Activated CD4-positive, alpha-beta T cell treated with anti-CD3 and anti-CD28 coated beads, Interleukin-2, amount 10 ng/mL, durations not matched to agents 24 days and 14 days (primary cell): ENCODE data around the gene MRPL53. TPM values are rescaled to one million over a fixed set of nuclear protein-coding genes. Genes with fewer than 3 reads are reported as not detected.
A peak's percentile ranks its signal among the peaks of the same experiment; 100 is the strongest.

ENCODE experiments used
- DNase-seq: peaks from one replicate; pipeline ENCODE4 v3.0.0; 2022
- H3K27ac Mint-ChIP-seq: one replicate; pipeline ENCODE4 v1.8.0; 2022; ENCODE audit warnings: mild to moderate bottlenecking, mixed read lengths
- H3K27me3 Mint-ChIP-seq: one replicate; pipeline ENCODE4 v1.8.0; 2022; ENCODE audit warnings: mixed read lengths
- H3K36me3 Mint-ChIP-seq: one replicate; pipeline ENCODE4 v1.8.0; 2022; ENCODE audit warnings: low read depth, mild to moderate bottlenecking, mixed read lengths
- H3K4me1 Mint-ChIP-seq: one replicate; pipeline ENCODE4 v1.8.0; 2021; ENCODE audit warnings: mixed read lengths
- H3K4me3 Mint-ChIP-seq: one replicate; pipeline ENCODE4 v1.8.0; 2022; ENCODE audit warnings: mild to moderate bottlenecking, moderate library complexity, mixed read lengths
- H3K9me3 Mint-ChIP-seq: one replicate; pipeline ENCODE4 v1.8.0; 2021; ENCODE audit warnings: mixed read lengths
- intact Hi-C: fragments of 100-400 bp; cut with micrococcal nuclease; formaldehyde crosslinking; loops from one replicate; pipeline ENCODE4 v1.15.1; 2023
- total RNA-seq: library from RNA; stranded (reverse); gene quantifications from 2 replicates; pipeline ENCODE4 v1.2.3, GENCODE V29; 2022

MRPL53 gene
- total RNA-seq, 1 donor from 2014 or later: 115 TPM

DNA sequence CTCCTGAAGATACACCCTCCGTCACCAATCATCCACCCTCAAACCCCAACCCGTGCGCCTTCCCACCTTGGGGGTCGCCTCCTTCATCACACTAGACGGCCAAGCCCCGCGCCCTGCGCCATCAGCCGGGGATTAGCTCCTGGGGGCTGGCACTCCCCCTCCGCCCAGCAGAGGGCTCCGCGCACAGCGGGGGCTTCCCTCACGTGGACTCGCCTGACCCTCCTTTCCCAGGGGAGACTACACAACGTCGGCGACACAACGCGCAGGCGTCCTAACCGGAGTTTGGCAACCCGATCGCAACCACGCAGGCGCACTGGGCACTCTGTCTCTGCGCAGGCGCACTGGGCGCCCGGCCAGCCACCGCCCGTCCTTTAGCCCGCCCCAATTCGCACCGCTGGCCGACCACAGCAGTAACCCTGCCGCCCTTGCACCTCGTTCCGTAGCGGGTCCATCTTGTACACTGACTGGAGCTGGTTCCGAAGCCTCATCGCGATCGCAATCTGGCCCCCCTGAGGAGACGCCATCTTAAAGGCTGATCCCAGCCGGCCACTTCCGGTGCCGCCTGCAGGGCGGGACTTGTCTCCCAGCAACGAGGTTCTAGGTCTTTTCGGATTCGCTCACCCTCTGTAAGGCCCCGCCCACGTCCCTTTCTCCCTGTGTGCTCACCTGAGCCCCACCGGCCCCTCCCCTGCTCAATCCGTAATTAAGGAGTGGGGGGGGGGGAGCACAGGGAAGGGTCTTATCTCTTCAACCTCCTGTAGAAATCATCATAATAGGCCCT is 34.9 kb upstream of the MRPL53 start, which contains the start of gene PCGF1:
Gene PCGF1, minus strand, starts transcription at position 551 of the 781 bp plus-strand sequence. Its CDS starts 27 bp downstream, at position 524.
- peaks cover 32% of the 10 kb centered on the region for H3K27me3 Mint-ChIP-seq
- intact Hi-C loops: no loop called here

DNA sequence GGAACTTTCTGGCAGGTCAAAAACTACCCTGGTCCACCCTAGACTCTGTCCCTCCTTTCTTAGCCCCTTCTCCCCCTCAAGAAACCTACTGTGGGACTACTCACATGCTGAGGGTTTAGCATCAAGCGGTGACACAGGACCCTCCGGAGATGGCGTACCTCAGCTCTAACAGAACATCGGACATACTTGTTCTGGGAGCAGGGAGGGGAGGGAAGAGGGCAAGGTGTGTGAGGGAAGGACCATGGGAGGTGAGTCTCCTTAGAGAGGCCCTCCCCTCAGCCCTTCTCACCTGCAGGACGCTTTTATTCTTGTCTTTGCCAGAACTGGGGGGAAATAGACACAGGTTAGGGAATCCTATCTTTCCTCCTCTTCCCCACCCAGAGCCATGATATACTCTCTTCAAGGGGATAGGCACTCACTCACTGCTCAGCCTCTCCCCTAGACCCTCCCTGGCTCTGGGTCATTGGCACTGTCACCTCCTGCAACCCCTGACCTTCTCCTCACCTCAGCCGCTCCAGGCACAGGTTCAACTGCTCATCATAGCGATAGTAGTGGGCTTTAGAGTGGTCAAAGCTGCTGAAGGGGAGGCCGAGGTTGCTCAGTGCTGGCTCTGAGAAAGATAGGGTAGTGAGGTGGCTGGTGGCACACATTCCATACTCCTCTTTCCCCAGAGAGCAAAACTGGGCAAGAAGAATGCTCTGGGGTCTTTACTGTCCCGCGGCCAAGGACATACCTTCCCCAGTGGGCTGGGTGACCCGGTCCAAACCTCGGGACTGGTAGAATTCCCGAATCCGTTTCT is 33.2 kb upstream of the MRPL53 start:
- DNase-seq: no peak
- peaks cover 65% of the 10 kb centered on the region for H3K4me1 Mint-ChIP-seq
- no peaks in the 10 kb centered on the region for H3K9me3 Mint-ChIP-seq
- peaks cover 36% of the 10 kb centered on the region for H3K27me3 Mint-ChIP-seq
- intact Hi-C loops: no loop called here
- H3K36me3 Mint-ChIP-seq: peaks cover 36% of the 10 kb centered on the region
- peak overlapping the region; percentile 58 for H3K4me3 Mint-ChIP-seq
- H3K27ac Mint-ChIP-seq: no peak overlapping the region

More for the DNA sequence above, 34.9 kb upstream of the MRPL53 start, which contains the start of gene PCGF1:
- Mint-ChIP-seq H3K27ac (peak within 1 kb of the TSS; percentile 99), H3K36me3 (peaks cover 28% of the 10 kb centered on the region), H3K9me3 (no peaks in the 10 kb centered on the region), H3K4me1 (peaks cover 62% of the 10 kb centered on the region), H3K4me3 (peak within 1 kb of the TSS; percentile 95)
- DNase-seq: peak; percentile 100

DNA sequence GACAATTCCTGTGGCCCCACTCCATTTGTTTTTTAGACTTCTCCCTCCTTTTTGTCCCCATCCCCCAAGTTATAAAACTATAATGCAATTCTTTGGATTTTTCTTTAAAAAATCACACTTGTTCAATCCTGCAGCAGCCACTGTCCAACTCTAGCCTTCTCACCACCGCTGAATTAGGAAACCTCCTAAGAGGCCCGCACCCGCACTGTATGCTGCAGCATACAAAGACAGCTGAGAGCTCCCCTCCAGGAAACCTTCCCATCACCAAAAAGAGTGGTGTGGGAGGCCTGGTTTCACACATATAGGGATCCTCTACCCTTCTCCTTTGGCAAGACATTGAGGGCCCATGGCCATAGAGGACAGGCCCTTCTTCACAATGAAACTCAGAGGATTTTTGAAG is 32.1 kb upstream of the MRPL53 start:
- intact Hi-C loops: no loop called here
- H3K4me1 Mint-ChIP-seq: peaks cover 59% of the 10 kb centered on the region
- peak overlapping the region; percentile 39 for H3K4me3 Mint-ChIP-seq
- no peak overlapping the region for H3K27ac Mint-ChIP-seq
- no peak for DNase-seq
- no peaks in the 10 kb centered on the region for H3K9me3 Mint-ChIP-seq
- peaks cover 39% of the 10 kb centered on the region for H3K36me3 Mint-ChIP-seq
- H3K27me3 Mint-ChIP-seq: peaks cover 36% of the 10 kb centered on the region

DNA sequence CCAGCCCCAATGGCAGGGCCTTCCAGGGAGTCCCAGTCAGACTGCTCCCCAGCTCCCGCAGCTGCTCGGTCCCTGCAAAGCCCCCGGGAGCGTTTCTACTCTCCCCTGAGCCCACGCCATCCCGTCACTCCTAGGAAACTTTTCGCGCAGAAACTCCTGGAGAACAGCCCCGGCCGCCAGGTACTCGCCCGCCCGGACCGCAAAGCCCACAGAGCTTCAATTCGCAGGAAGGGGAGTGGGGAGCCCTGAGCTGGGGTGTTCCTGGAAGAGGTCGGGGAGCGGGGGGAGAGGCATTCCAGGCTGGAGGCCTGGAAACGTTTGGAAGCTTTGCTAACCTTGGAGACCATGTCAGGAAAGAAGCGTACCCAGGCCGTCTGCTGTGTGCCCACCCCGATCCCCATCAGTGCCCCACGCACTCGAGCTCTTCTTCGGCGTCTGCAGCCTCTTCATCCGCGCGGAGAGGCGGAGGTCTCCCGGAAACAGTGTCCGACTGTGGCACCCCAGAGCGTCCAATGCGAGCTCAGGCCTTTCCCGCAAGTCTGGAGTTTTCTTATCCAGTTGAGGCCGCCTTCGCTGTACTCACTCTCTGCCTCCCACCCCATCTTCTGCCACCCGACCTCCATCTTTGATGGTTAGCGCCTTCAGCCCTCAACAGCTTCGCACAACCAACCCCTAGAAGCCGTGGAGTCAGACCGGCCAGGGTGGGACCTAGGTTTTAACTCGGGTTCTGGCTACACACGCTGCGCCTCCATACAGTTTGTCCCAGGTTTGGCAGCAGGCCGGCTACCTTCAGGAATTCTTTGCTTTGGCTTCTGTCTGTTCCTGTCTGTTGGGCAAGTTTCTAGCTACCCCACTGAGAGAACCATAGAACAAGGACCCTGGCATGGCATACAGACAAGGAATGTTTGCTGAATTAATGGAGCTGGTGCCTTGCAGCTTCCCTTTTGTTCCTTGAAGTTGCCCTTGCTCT is 31.3 kb upstream of the MRPL53 start:
- Mint-ChIP-seq H3K36me3 (peaks cover 43% of the 10 kb centered on the region), H3K4me3 (peak overlapping the region; percentile 77), H3K4me1 (peaks cover 62% of the 10 kb centered on the region), H3K27ac (no peak overlapping the region), H3K9me3 (no peaks in the 10 kb centered on the region), H3K27me3 (peaks cover 40% of the 10 kb centered on the region)
- DNase-seq: no peak
- intact Hi-C loops: loop anchor here (1.0 kb wide), 1 partner anchor 11 kb away; the partner anchor contains the start of gene TLX2

DNA sequence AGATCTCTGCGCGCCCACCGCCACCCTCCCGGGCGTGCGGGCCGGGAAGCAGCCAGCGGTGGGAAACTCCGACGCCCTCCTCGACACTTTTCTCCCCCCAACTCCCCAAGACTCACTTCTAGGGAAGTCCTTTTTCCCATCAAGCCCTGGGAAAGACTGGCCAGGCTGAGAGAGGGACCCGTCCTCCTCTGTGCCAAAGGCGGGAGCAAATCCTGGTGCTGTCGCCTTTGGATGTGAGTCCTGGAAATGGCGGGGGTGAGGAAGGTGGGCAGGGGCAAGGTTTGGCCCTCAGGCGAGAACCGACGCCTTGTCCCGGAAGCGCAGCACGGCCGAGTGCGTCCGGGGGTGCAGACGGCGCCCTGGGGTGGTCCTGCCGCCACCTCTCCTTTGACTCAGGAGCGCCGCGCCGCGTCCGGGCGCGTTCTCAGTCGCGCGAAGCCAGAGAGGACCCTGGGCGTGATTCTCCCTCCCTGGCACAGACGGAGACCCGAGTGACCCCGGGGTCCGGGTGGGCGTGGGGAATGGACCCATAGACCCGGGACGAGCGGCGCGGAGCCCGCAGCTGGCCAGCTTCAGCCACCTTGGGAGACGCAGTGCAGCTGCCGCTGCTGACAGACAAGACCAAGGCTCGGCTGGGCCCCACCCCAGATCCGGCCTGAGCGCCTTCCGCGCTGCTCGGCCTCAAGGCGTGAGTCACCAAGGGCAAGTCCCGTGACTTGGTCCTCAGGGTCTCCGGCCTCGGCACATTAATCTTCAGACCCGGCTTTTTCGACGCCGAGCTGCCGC is 30.4 kb upstream of the MRPL53 start:
- no peaks in the 10 kb centered on the region for H3K9me3 Mint-ChIP-seq
- H3K4me3 Mint-ChIP-seq: peak overlapping the region; percentile 77
- H3K36me3 Mint-ChIP-seq: peaks cover 47% of the 10 kb centered on the region
- H3K27me3 Mint-ChIP-seq: peaks cover 46% of the 10 kb centered on the region
- peak overlapping the region; percentile 58 for H3K27ac Mint-ChIP-seq
- intact Hi-C loops: loop anchor here (1.0 kb wide), 1 partner anchor 11 kb away; the partner anchor contains the start of gene TLX2
- H3K4me1 Mint-ChIP-seq: peaks cover 59% of the 10 kb centered on the region
- peak; percentile 85 for DNase-seq

DNA sequence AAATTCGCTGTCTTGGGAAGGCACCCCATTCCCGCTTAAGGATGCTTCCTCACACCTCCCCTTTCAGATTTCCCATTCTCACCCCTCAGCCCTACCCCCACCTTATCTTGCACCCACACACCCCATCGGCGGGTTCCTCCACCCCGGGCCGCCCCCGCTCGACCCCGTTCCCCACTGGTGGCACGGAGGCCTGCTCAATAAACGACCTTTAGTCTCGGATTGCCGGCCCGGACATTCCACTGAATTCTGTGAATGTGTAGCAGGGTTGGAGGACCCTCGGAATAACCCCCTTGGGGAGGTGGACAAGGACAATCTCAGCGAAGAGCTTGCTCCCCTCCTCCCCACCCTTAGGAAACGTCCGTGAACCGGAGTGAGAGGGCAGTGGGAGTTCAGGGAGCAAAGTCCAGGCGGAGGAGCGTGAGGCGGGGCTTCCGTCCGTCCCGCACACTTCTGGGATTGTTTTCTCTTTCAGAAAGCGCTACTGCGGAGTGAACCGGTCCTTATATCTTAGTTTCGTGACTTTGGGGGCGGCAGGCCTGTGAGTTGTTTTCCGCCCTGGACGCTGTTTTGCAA is 29.8 kb upstream of the MRPL53 start:
- H3K9me3 Mint-ChIP-seq: no peaks in the 10 kb centered on the region
- peak overlapping the region; percentile 17 for H3K27ac Mint-ChIP-seq
- H3K4me3 Mint-ChIP-seq: peak overlapping the region; percentile 77
- intact Hi-C loops: no loop called here
- no peak for DNase-seq
- peaks cover 47% of the 10 kb centered on the region for H3K27me3 Mint-ChIP-seq
- peaks cover 44% of the 10 kb centered on the region for H3K36me3 Mint-ChIP-seq
- H3K4me1 Mint-ChIP-seq: peaks cover 52% of the 10 kb centered on the region

DNA sequence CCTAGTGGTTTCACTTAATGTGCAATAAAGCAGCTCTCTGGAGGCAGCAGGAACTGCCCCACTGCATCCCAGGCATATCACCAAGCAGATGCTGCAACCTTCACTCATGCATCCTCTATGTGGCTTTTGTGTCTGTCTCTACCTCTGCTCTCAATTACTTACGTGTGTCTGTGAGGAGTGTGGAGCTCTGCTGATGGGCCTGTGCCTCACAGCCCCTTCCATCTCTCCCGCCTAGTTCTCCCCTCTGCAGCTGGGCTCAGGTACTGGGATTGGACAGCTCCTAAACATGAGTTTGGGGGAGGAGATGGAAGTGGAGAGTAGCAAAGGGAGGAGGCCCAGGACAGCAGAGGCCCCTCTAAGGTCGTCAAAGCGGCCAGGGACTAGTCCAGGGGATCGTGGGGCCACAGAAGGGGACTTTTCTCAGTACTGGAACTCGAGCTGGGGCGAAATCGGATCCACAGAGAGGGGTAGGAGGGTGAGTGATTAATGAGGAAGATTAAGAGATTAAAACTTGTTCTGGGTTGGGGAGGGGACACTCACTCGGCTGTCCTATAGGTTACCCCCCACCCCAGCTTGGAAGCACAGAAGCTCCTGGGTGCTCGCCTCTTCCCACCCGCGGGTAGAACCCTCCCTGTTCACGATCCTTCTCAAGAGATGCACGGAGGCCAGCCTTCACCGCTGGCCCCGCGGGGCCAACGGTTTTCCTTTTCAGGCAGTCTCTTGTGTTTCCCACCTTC is 29.0 kb upstream of the MRPL53 start:
- DNase-seq: no peak
- peak overlapping the region; percentile 77 for H3K4me3 Mint-ChIP-seq
- no peaks in the 10 kb centered on the region for H3K9me3 Mint-ChIP-seq
- intact Hi-C loops: no loop called here
- H3K27me3 Mint-ChIP-seq: peaks cover 47% of the 10 kb centered on the region
- peaks cover 48% of the 10 kb centered on the region for H3K4me1 Mint-ChIP-seq
- H3K36me3 Mint-ChIP-seq: peaks cover 40% of the 10 kb centered on the region
- H3K27ac Mint-ChIP-seq: peak overlapping the region; percentile 17

DNA sequence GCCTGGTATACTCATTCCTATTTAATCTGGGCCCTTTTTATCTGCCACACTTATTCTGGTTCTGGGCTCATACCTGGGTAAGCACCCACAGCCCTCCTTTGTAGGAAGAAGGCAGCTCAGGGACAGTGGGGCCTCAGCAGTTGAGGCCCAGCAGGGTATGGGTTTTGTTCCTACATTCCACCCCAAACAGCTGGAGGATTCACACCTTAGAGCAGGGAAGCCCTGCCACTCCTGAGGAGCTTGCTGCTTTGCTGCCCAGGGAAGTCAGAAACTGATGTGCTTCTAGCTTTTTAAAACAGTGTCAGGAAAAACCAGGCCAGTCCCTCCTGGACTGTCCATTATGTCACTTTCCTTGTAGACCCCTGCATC is 28.1 kb upstream of the MRPL53 start:
- Mint-ChIP-seq H3K36me3 (peaks cover 37% of the 10 kb centered on the region), H3K4me1 (peaks cover 43% of the 10 kb centered on the region), H3K9me3 (no peaks in the 10 kb centered on the region), H3K27me3 (peaks cover 47% of the 10 kb centered on the region), H3K27ac (no peak overlapping the region), H3K4me3 (no peak overlapping the region)
- DNase-seq: no peak
- intact Hi-C loops: no loop called here

DNA sequence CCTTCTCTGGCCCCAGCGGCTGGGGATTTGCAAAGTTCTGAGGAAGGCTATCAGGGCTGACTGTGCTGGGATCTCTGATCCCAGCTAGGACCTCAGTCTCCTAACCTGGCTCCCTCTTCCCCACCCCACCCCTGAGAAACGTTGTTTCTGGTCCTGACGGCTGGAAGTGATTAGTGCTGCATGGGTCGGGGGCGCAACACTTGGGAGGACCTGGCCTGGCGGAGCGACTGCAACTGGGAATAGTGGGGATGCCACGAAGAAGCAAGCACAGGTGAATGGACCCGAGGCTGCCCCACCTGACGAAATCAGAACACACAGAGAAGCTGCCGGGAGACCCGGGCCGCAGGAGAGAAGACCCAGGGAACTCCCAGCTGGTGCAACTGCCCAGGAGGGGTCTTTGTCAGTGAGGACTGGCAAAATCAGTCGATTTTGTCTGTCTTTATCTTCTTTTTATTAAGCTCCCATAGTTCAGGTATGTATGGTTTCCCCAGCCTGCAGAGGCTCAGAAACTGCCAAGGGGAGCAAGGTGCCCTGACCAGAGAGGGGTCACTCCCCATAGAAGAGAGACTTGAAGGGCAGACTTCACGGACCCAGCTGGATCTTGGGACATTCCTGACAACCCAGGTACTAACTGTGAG is 27.6 kb upstream of the MRPL53 start:
- Mint-ChIP-seq H3K4me3 (peak overlapping the region; percentile 48), H3K9me3 (no peaks in the 10 kb centered on the region), H3K4me1 (peaks cover 38% of the 10 kb centered on the region), H3K36me3 (peaks cover 37% of the 10 kb centered on the region), H3K27me3 (peaks cover 47% of the 10 kb centered on the region), H3K27ac (no peak overlapping the region)
- no peak for DNase-seq
- intact Hi-C loops: loop anchor here (1.0 to 2.0 kb wide), 2 partner anchors 15 to 17 kb away; partner anchors contain the start of genes CCDC142 and TTC31

DNA sequence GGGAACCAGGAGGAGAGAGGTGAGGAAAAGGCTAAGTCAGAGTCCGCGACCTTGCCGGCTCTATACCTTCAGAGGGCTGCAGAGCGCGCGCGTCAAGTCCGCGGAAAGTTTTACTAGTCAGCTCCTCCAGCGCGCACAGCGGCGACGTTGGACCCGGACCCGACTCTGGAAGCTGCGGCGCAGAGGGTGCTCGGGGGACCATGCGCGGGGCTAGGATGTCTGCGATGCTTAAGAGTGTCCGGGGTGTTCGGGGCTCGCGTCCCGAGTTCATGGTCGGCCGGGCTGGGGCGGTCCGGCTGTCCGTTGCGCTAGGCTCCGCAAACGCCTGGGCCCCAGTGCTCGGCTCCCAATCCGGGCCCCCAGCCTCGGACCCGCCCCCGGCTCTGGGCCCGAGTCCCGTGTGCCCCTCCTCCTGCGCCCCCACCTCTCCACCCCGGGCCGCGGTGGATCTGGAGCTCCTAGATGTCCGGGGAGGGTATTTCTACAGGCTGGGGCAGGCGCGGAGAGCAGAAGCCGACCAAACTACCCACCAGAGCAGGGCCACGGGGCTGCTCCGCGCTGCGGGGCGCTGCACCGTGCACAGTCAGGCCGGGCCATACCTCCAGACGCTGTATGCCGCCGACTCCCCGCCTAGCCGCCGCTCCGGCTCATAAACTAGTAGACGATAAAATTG is 26.9 kb upstream of the MRPL53 start, which contains the start of gene LBX2:
Gene LBX2, minus strand, starts transcription at position 337 of the 673 bp plus-strand sequence. Its CDS starts 66 bp downstream, at position 271.
- Mint-ChIP-seq H3K4me1 (peaks cover 32% of the 10 kb centered on the region), H3K36me3 (peaks cover 33% of the 10 kb centered on the region), H3K27me3 (peaks cover 47% of the 10 kb centered on the region), H3K27ac (peak within 1 kb of the TSS; percentile 86), H3K9me3 (no peaks in the 10 kb centered on the region), H3K4me3 (peak within 1 kb of the TSS; percentile 95)
- intact Hi-C loops: loop anchor here (1.0 to 2.0 kb wide), 2 partner anchors 16 to 17 kb away; partner anchors contain the start of genes CCDC142 and TTC31
- DNase-seq: no peak
